Ovary (tissue), 9 donors: ENCODE results near the gene MEPE. TPM values are rescaled to one million over a fixed set of nuclear protein-coding genes. Genes with fewer than 3 reads are reported as not detected.
"Not testable (repeated sequence)": the region's sequence is repeated elsewhere in the genome, so short reads cannot be mapped to it uniquely, and the experiment has no call there.

Experiments used
- DNase-seq, 5 donors: peaks; one replicate each; pipeline ENCODE4 v3.0.0-alpha.2; 2019 to 2020
- H3K27ac ChIP-seq, 2 donors: fragments of 200-600 bp; one replicate each; pipeline versions ENCODE4 v1.5.1 to v1.8.0; 2019 to 2022
- H3K27me3 ChIP-seq: fragments of 200-600 bp; one replicate; pipeline ENCODE4 v1.8.0; 2022
- H3K36me3 ChIP-seq: fragments of 200-600 bp; sonication (generic); one replicate; pipeline ENCODE4 v1.5.1; 2019
- H3K4me1 ChIP-seq: one replicate; pipeline ENCODE4 v1.8.1; 2013; ENCODE audit warnings: mild to moderate bottlenecking, moderate library complexity; ENCODE audit not compliant: insufficient read depth
- H3K4me3 ChIP-seq: fragments of 200-600 bp; sonication (generic); one replicate; pipeline ENCODE4 v1.5.1; 2017
- H3K9me3 ChIP-seq, 2 donors: fragments of 200-600 bp in 1 of 2; sonication (generic) in 1 of 2; one replicate each; pipeline versions ENCODE4 v1.5.1 to v1.8.1; 2013 to 2019; ENCODE audit warnings: mild to moderate bottlenecking in 1 of 2, moderate library complexity in 1 of 2
- EP300 ChIP-seq: sonication (generic); formaldehyde crosslinking; IDR thresholded peaks from one replicate; pipeline ENCODE4 v1.6.1; 2017; ENCODE audit warnings: antibody characterized with exemption
- POLR2A ChIP-seq: fragments of 450-650 bp; IDR thresholded peaks from one replicate; pipeline ENCODE4 v1.6.1; 2017; ENCODE audit warnings: antibody characterized with exemption, mild to moderate bottlenecking, moderate library complexity
- WGBS, 3 donors: extraction: QIAGEN DNeasy Blood & Tissue Kit in 1 of 3; methylation state at CpG; one replicate each; pipeline versions ENCODE4 v1.1.5 to v1.1.7; 2013 to 2017; 5-methylcytosine and 5-hydroxymethylcytosine counted together
- intact Hi-C, 4 donors: fragments of 100-400 bp; cut with DNase I; formaldehyde crosslinking; loops; one replicate each; pipeline versions ENCODE4 v1.11.0 to v1.15.1; 2022 to 2023
- polyA plus RNA-seq, 2 donors: library from polyadenylated mRNA; stranded (reverse); fragments of 200-250 nt in 1 of 2; fragments of 350-450 nt in 1 of 2; fragmentation: Illumina TruSeq in 1 of 2; extraction: RNeasy Lipid Tissue Mini Kit (QIAGEN cat#74804) in 1 of 2; gene quantifications; one replicate each; pipeline ENCODE4 v1.2.3, GENCODE V29; 2013 to 2014
- total RNA-seq, 7 donors: library from RNA; depleted of rRNA in 2 of 7; stranded (reverse); fragments of >200 nt in 2 of 7; fragmentation: NEBNext Ultra II Directional in 3 of 7; extraction: Animal tissue kit (Norgen Biotek cat#: 25700) in 3 of 7; gene quantifications; one replicate each; pipeline versions ENCODE4 v1.1.0 to v1.2.4, GENCODE V29; 2016 to 2023
- TF ChIP-seq, protein P1 (sequence below), 3 donors: fragments of 450-650 bp in 2 of 3; fragments of 200-600 bp in 1 of 3; IDR thresholded peaks; one replicate each; pipeline versions ENCODE4 v1.5.1 to v1.8.0; 2016 to 2022; ENCODE audit warnings: antibody characterized with exemption in 3 of 3, mild to moderate bottlenecking in 1 of 3
- donor health status: DM: no; HTN: no; CAD: no; lungs with moderate emphysema.
- donor health status: DM: no; HTN: no; CAD: no.
- donor health status: Bipolar disorder and iron deficiency.
- donor health status: DM: yes; HTN: yes; CAD: no.
- donor health status: DM: no; HTN: no; CAD: no.
- donor health status: DM: yes; HTN: yes; CAD: no.

The MEPE gene
- total and polyA plus RNA-seq, 9 donors = 0.11 TPM; not detected in 8

DNA sequence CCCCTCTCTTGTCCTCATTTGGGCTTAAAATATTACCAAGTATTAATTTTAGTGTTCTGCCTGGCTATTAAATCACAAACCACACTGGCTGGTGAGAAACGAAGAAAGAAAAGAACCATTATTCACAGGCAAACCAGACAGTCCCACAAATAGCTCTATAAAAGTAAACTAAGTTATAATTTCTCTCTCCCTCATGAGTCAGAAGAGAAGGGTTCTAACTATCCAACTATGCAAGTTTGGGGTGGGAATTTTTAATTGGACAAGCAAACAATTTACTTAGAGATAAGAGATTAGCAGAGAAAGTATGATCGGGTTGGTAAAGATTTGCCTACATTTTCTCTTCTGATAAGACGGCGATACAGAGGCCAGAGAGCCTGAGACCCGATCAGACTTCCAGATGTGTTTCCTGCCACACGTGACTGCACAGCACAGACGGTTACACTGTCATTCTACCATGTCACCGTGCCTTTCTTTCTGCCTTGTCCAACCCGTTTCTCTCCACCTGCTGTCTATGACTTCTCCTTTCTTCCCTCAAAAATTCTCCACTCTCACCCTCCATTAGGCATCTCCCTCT, 52.3 kb downstream of the MEPE start:
- no peaks in the 10 kb centered on the region for H3K27me3 ChIP-seq
- intact Hi-C loops = no loop called here
- no peaks in the 10 kb centered on the region for H3K36me3 ChIP-seq
- no peak overlapping the region for H3K4me3 ChIP-seq
- DNase-seq = no peak
- 50 to 51% (median 50%) methylated on average over 9 of the region's 9 CpGs for WGBS, 3 donors
- no peaks in the 10 kb centered on the region for H3K4me1 ChIP-seq
- TF ChIP-seq POLR2A (no peak), EP300 (no peak)
- TF ChIP-seq, protein P1, sequence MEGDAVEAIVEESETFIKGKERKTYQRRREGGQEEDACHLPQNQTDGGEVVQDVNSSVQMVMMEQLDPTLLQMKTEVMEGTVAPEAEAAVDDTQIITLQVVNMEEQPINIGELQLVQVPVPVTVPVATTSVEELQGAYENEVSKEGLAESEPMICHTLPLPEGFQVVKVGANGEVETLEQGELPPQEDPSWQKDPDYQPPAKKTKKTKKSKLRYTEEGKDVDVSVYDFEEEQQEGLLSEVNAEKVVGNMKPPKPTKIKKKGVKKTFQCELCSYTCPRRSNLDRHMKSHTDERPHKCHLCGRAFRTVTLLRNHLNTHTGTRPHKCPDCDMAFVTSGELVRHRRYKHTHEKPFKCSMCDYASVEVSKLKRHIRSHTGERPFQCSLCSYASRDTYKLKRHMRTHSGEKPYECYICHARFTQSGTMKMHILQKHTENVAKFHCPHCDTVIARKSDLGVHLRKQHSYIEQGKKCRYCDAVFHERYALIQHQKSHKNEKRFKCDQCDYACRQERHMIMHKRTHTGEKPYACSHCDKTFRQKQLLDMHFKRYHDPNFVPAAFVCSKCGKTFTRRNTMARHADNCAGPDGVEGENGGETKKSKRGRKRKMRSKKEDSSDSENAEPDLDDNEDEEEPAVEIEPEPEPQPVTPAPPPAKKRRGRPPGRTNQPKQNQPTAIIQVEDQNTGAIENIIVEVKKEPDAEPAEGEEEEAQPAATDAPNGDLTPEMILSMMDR (IDR thresholded peaks at IDR 0.05) = no peak
- no peak overlapping the region for H3K27ac ChIP-seq
- no peaks in the 10 kb centered on the region for H3K9me3 ChIP-seq

DNA sequence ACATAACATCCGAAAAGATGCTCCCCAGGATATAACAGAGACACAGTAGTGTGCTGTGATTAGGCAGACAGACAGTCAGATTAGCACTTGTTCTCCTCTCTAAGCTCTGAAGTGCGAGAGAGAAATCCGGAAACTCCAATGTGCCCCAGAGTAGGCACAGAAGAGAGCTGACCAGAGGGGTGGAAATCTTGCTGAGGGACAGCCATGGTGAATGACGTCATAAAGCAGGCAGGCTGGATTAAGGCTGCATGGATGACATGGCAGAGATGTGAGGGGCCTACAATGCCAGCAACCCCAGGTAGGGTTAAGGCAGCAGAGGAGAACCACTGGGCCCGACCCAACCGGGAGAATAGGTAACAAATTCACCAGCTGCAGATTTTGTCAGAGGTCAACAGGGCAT, 53.3 kb downstream of the MEPE start:
- TF ChIP-seq, protein P1 (IDR thresholded peaks at IDR 0.05) = no peak
- no peak for TF ChIP-seq POLR2A
- TF ChIP-seq EP300 = no peak
- Histone ChIP-seq H3K4me1 (no peaks in the 10 kb centered on the region), H3K9me3 (no peaks in the 10 kb centered on the region), H3K4me3 (no peak overlapping the region), H3K27me3 (no peaks in the 10 kb centered on the region), H3K36me3 (no peaks in the 10 kb centered on the region), H3K27ac (no peak overlapping the region)
- intact Hi-C loops = no loop called here
- DNase-seq = no peak
- WGBS, 3 donors = 56 to 85% (median 74%) methylated on average over 6 of the region's 6 CpGs

DNA sequence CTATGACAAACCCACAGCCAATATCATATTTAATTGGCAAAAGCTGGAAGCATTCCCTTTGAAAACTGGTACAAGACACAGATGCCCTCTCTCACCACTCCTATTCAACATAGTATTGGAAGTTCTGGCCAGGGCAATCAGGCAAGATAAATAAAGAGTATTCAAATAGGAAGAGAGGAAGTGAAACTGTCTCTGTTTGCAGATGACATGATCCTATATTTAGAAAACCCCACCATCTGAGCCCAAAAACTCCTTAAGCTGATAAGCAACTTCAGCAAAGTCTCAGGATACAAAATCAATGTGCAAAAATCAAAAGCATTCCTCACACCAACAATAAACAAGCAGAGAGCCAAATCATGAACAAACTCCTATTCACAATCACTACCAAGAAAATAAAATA, 58.0 kb downstream of the MEPE start:
- H3K36me3 ChIP-seq, H3K27ac ChIP-seq, DNase-seq, H3K4me1 ChIP-seq, H3K9me3 ChIP-seq, H3K27me3 ChIP-seq, H3K4me3 ChIP-seq, intact Hi-C loops: not testable (repeated sequence)

DNA sequence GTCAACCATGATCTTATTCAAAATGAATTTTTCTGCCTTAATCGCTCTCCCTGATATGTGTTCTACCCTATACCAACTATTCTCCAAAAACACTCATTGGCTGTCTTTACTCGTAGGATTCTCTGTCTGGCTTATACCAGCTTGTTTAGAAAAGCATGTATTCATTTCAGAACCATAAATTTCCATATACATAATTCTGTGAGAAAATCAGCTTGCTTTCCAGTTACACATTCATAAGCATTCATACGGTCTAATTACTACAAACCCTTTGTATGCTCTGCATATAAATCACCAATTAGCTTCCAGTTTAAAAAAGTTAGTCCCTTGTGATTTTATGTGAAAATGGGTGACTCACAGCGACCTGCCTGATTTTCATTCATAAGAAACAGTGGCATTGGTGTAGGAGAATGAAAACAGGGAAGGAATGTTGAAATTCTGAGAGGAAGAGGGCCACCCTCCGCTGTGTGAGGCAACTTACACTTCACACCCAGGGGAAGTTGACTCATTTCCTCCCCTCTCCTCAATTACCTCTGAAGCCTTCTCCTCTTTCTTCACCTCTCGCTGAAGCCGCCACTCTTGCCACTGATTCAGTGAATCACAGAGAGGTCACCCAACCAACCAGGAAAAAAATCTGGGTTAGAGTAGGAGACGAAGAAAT, 63.3 kb downstream of the MEPE start:
- Histone ChIP-seq H3K9me3 (no peaks in the 10 kb centered on the region), H3K27me3 (no peaks in the 10 kb centered on the region), H3K4me3 (no peak overlapping the region), H3K27ac (no peak overlapping the region), H3K4me1 (no peaks in the 10 kb centered on the region), H3K36me3 (no peaks in the 10 kb centered on the region)
- DNase-seq = no peak
- intact Hi-C loops = no loop called here
- WGBS, 3 donors = 48 to 59% (median 57%) methylated on average over 8 of the region's 8 CpGs
- TF ChIP-seq, protein P1 (IDR thresholded peaks at IDR 0.05) = no peak
- no peak for TF ChIP-seq EP300
- TF ChIP-seq POLR2A = no peak

Other genes starting within 250 kb of the MEPE start
- gene DSPP, start 224.4 kb upstream of the MEPE start, total RNA-seq = under 1 TPM in 1 of 7 donors, not detected in 6; 0.07 TPM
- not detected for gene DSPP, start 224.4 kb upstream of the MEPE start, polyA plus RNA-seq
- not detected for gene DMP1, start 182.7 kb upstream of the MEPE start, total RNA-seq
- gene DMP1, start 182.7 kb upstream of the MEPE start, polyA plus RNA-seq = not detected
- not detected for gene IBSP, start 33.4 kb upstream of the MEPE start, total RNA-seq
- not detected for gene IBSP, start 33.4 kb upstream of the MEPE start, polyA plus RNA-seq
- gene SPP1, start 142.7 kb downstream of the MEPE start, total RNA-seq = 10 to 100 TPM in 6 of 7 donors, 1 to 10 TPM in 1; 5.6 to 88.7 (median 25.6) TPM
- 10 to 100 TPM; 20.8 to 23.7 TPM for gene SPP1, start 142.7 kb downstream of the MEPE start, polyA plus RNA-seq
- 10 to 100 TPM; 43.4 to 66.9 (median 52.5) TPM for gene PKD2, start 174.7 kb downstream of the MEPE start, total RNA-seq
- 10 to 100 TPM; 35.7 to 63.5 TPM for gene PKD2, start 174.7 kb downstream of the MEPE start, polyA plus RNA-seq